Endodermal cell (in vitro differentiated cells): ENCODE measurements around the gene LRRC26. TPM values are rescaled to one million over a fixed set of nuclear protein-coding genes. Genes with fewer than 3 reads are reported as not detected.

ENCODE experiments used
- DNase-seq: peaks from one replicate; pipeline ENCODE4 v3.0.0-alpha.2; 2017
- H3K27ac ChIP-seq: 2 replicates; pipeline ENCODE4 v1.5.1; 2013; ENCODE audit warnings: mild to moderate bottlenecking, low read depth, low read length, moderate library complexity
- H3K27me3 ChIP-seq: 2 replicates; pipeline ENCODE4 v1.6.1; 2013; ENCODE audit warnings: mild to moderate bottlenecking, low read length, moderate library complexity; ENCODE audit not compliant: insufficient read depth, control insufficient read depth, poor library complexity, severe bottlenecking
- H3K36me3 ChIP-seq: 2 replicates; pipeline ENCODE4 v1.7.0; 2013; ENCODE audit warnings: mild to moderate bottlenecking, low read length, moderate library complexity; ENCODE audit not compliant: control insufficient read depth, insufficient read depth
- H3K4me1 ChIP-seq: one replicate; pipeline ENCODE4 v1.7.0; 2013; ENCODE audit warnings: low read length; ENCODE audit not compliant: control insufficient read depth, insufficient read depth
- H3K4me3 ChIP-seq: 2 replicates; pipeline ENCODE4 v1.5.1; 2013; ENCODE audit warnings: mild to moderate bottlenecking, low read length, moderate library complexity
- H3K9ac ChIP-seq: 2 replicates; pipeline ENCODE4 v1.6.1; 2013; ENCODE audit warnings: mild to moderate bottlenecking, low read length, moderate library complexity; ENCODE audit not compliant: poor library complexity, severe bottlenecking; ENCODE audit errors: extremely low read depth
- H3K9me3 ChIP-seq: 2 replicates; pipeline ENCODE4 v1.6.1; 2013; ENCODE audit warnings: mild to moderate bottlenecking, low read length, moderate library complexity; ENCODE audit not compliant: control insufficient read depth
- H3K27ac Mint-ChIP-seq: 2 replicates; pipeline ENCODE4 v1.8.0; 2020; ENCODE audit warnings: mixed read lengths
- H3K27me3 Mint-ChIP-seq: 2 replicates; pipeline ENCODE4 v1.8.0; 2021; ENCODE audit warnings: mild to moderate bottlenecking, mixed read lengths; ENCODE audit not compliant: insufficient read depth
- H3K36me3 Mint-ChIP-seq: 2 replicates; pipeline ENCODE4 v1.8.0; 2020; ENCODE audit warnings: low read depth, mixed read lengths
- H3K4me1 Mint-ChIP-seq: 2 replicates; pipeline ENCODE4 v1.8.0; 2020; ENCODE audit warnings: mixed read lengths
- H3K4me3 Mint-ChIP-seq: 2 replicates; pipeline ENCODE4 v1.8.0; 2020; ENCODE audit warnings: mild to moderate bottlenecking, moderate library complexity, mixed read lengths
- H3K9me3 Mint-ChIP-seq: 2 replicates; pipeline ENCODE4 v1.8.0; 2020; ENCODE audit warnings: mild to moderate bottlenecking, mixed read lengths
- CTCF ChIP-seq: fragments of 200-600 bp; sonication (generic); conservative IDR thresholded peaks from 2 replicates; pipeline ENCODE4 v1.5.0; 2021; ENCODE audit warnings: antibody characterized with exemption, mild to moderate bottlenecking
- WGBS, 2 experiments: methylation state at CpG; one replicate each; pipeline versions ENCODE4 v1.1.5 to v1.1.7; 2013; ENCODE audit warnings: missing lambda C conversion rate in 2 of 2, mixed read lengths in 1 of 2; ENCODE audit not compliant: insufficient coverage in 1 of 2, insufficient read length in 1 of 2; 5-methylcytosine and 5-hydroxymethylcytosine counted together
- total RNA-seq, 2 donors: library from RNA; stranded (reverse); fragmentation: NEBNext Ultra II Directional in 1 of 2; extraction: Animal tissue kit (Norgen Biotek cat#: 25700) in 1 of 2; gene quantifications; 2 replicates in 1 of 2; 3 replicates in 1 of 2; pipeline ENCODE4 v1.2.1, GENCODE V29; 2021

LRRC26 gene
- total RNA-seq, 2 donors from 2014 or later = 0.53 TPM; not detected in 1

- no peak for TF ChIP-seq CTCF
- H3K9ac ChIP-seq = peak overlapping the region; percentile 69
- H3K36me3 Mint-ChIP-seq = peaks cover 19% of the 10 kb centered on the region
- no peak overlapping the region for H3K27ac ChIP-seq
- H3K4me3 ChIP-seq = peak overlapping the region; percentile 91
- peaks cover 31% of the 10 kb centered on the region for H3K36me3 ChIP-seq
- H3K4me3 Mint-ChIP-seq = peak overlapping the region; percentile 83
- 1% methylated on average over 18 to 31 of the region's 31 CpGs for WGBS, 2 experiments
- no peak for DNase-seq
- peaks cover 19% of the 10 kb centered on the region for H3K4me1 Mint-ChIP-seq
- peak overlapping the region; percentile 92 for H3K27ac Mint-ChIP-seq
- no peaks in the 10 kb centered on the region for H3K9me3 ChIP-seq
- no peaks in the 10 kb centered on the region for H3K27me3 ChIP-seq
- H3K9me3 Mint-ChIP-seq = no peaks in the 10 kb centered on the region
- H3K27me3 Mint-ChIP-seq = no peaks in the 10 kb centered on the region
- H3K4me1 ChIP-seq = peaks cover 23% of the 10 kb centered on the region
Measured at GRCh38 chr9:137188086-137188489, 18.2 kb upstream of the LRRC26 start.

GRCh38 chr9:137187386-137187785 lies 17.5 kb upstream of the LRRC26 start:
- no peak overlapping the region for H3K27ac ChIP-seq
- no peaks in the 10 kb centered on the region for H3K9me3 ChIP-seq
- H3K4me3 ChIP-seq = peak overlapping the region; percentile 91
- peaks cover 23% of the 10 kb centered on the region for H3K4me1 ChIP-seq
- Mint-ChIP-seq H3K36me3 (peaks cover 19% of the 10 kb centered on the region), H3K27ac (peak overlapping the region; percentile 92), H3K9me3 (no peaks in the 10 kb centered on the region), H3K27me3 (no peaks in the 10 kb centered on the region), H3K4me1 (peaks cover 19% of the 10 kb centered on the region), H3K4me3 (peak overlapping the region; percentile 83)
- no peaks in the 10 kb centered on the region for H3K27me3 ChIP-seq
- 91 to 94% methylated on average over 8 to 15 of the region's 15 CpGs for WGBS, 2 experiments
- TF ChIP-seq CTCF = no peak
- H3K36me3 ChIP-seq = peaks cover 32% of the 10 kb centered on the region
- DNase-seq = no peak
- peak overlapping the region; percentile 69 for H3K9ac ChIP-seq

GRCh38 chr9:137186385-137186784 lies 16.5 kb upstream of the LRRC26 start:
- Mint-ChIP-seq H3K36me3 (peaks cover 23% of the 10 kb centered on the region), H3K27ac (no peak overlapping the region), H3K27me3 (no peaks in the 10 kb centered on the region), H3K4me3 (peak overlapping the region; percentile 83), H3K4me1 (peaks cover 19% of the 10 kb centered on the region), H3K9me3 (no peaks in the 10 kb centered on the region)
- Histone ChIP-seq H3K9ac (no peak overlapping the region), H3K4me1 (peaks cover 23% of the 10 kb centered on the region), H3K27me3 (no peaks in the 10 kb centered on the region), H3K36me3 (peaks cover 30% of the 10 kb centered on the region), H3K27ac (no peak overlapping the region), H3K9me3 (no peaks in the 10 kb centered on the region), H3K4me3 (no peak overlapping the region)
- TF ChIP-seq CTCF = no peak
- WGBS, 2 experiments = 87% methylated on average over 5 to 6 of the region's 6 CpGs
- DNase-seq = no peak
